Heart left ventricle (tissue), 13 donors: Measurements from ENCODE around the gene TRAM2.

Experiments
- CTCF ChIP-seq, 12 donors: fragments of 200-600 bp; sonication (generic) in 4 of 12; IDR thresholded peaks; one replicate each; pipeline versions ENCODE4 v1.5.0 to v1.8.0; 2018 to 2022; ENCODE audit warnings: antibody characterized with exemption in 12 of 12, mild to moderate bottlenecking in 5 of 12
- POLR2A ChIP-seq, 2 donors: fragments of 450-650 bp; IDR thresholded peaks; one replicate each; pipeline ENCODE4 v1.6.1; 2017; ENCODE audit warnings: antibody characterized with exemption in 2 of 2, mild to moderate bottlenecking in 2 of 2, moderate library complexity in 2 of 2
- donor health status: ischemic (EF 13 %, LVEDD 7.1; RV severe dilation, severe dysfunction).
- donor health status: DM: no; HTN: yes; CAD: no.
- donor health status: DM: no; HTN: no; CAD: no.
- donor health status: ischemic (EF 25% LVEDD 6.9; RV normal size, moderate dysfunction).
- donor health status: ischemic (EF 25% LVEDD 5.7; RV mildly dilated, moderate dysfunction).
- donor health status: ischemic (EF 35%, LVEDD 5.7; RV mildly dilated, moderate dysfunction).
- donor health status: nonischemic (EF 11% LVEDD 7.7; RV severe dilation, severe dysfunction).
- donor health status: DM: yes; HTN: yes; CAD: no.
- donor health status: PGD.
- donor health status: ischemic (EF 29% LVEDD 5.4; RV normal size, mild dysfunction).
- donor health status: nonischemic (EF 23%, LVEDD 6.1; RV moderate dilation, normal function).

GRCh38 chr6:52597738-52598122 lies 20.9 kb upstream of the TRAM2 start:
- TF ChIP-seq CTCF (IDR thresholded peaks at IDR 0.05) (no peak), POLR2A (IDR thresholded peaks at IDR 0.05) (no peak)
